K562 (cell line): Measurements from ENCODE around the gene TGFB2. TPM values are rescaled to one million over a fixed set of nuclear protein-coding genes. Genes with fewer than 3 reads are reported as not detected.

Experiments used
- ATAC-seq: fragments of 200-7000 bp; cut with Tn5 transposase; 3 replicates; pipeline ENCODE4 v1.9.1; 2020; ENCODE audit warnings: moderate library complexity
- BruUV-seq: library from RNA; stranded (reverse); fragments of 400-500 nt; replicated peaks from 2 replicates; lab custom pipeline; 2021; lab: Mats Ljungman, UMichigan
- CTCF ChIA-PET: fragments of 300-600 bp; formaldehyde crosslinking; extraction: SDS; loops from one replicate; lab custom pipeline; 2021; ENCODE audit warnings: low intra/inter-chr PET ratio; lab: Yijun Ruan, JAX
- POLR2A ChIA-PET: fragments of 300-600, 350-650 bp; sonication (Branson Sonifier 250); formaldehyde crosslinking; extraction: SDS; loops from one replicate; lab custom pipeline; 2021; ENCODE audit warnings: antibody characterized with exemption, inconsistent platforms; lab: Yijun Ruan, JAX
- DNase-seq, 4 experiments: peaks; one replicate each; pipeline versions ENCODE4 v3.0.0 to v3.0.0-alpha.2; 2011 to 2018; ENCODE audit warnings: low spot score in 3 of 4, mixed read lengths in 3 of 4; ENCODE audit errors: extremely low read depth in 1 of 4
- FAIRE-seq: peaks from 2 replicates; lab custom pipeline; 2011; peaks lifted over from hg19 to GRCh38; lab: Jason Lieb, UNC
- H2AFZ ChIP-seq: 2 replicates; pipeline ENCODE4 v1.6.0; 2011; ENCODE audit warnings: low read depth, low read length, control low read depth, inconsistent platforms
- H3K27ac ChIP-seq: fragments of 200-600 bp; 3 replicates; pipeline ENCODE4 v1.8.0; 2011; ENCODE audit warnings: low read depth, mild to moderate bottlenecking, control low read depth, inconsistent platforms, low read length, moderate library complexity, mixed read lengths; ENCODE audit errors: extremely low read depth
- H3K27me3 ChIP-seq, 2 experiments: fragments of 300-600 bp in 1 of 2; 2 replicates in 1 of 2; 3 replicates in 1 of 2; pipeline versions ENCODE4 v1.6.0 to v1.8.0; 2011; ENCODE audit warnings: inconsistent platforms in 2 of 2, low read length in 2 of 2, mild to moderate bottlenecking in 1 of 2, mixed read lengths in 1 of 2, moderate library complexity in 1 of 2; ENCODE audit not compliant: control insufficient read depth in 2 of 2, insufficient read depth in 2 of 2
- H3K36me3 ChIP-seq: fragments of 300-600 bp; 3 replicates; pipeline ENCODE4 v1.8.0; 2011; ENCODE audit warnings: mild to moderate bottlenecking, low read length, inconsistent platforms; ENCODE audit not compliant: control insufficient read depth, insufficient read depth
- H3K4me1 ChIP-seq, 2 experiments: fragments of 200-600 bp in 1 of 2; replicated peaks in 1 of 2; 2 replicates in 1 of 2; 3 replicates in 1 of 2; pipeline versions ENCODE4 v1.5.1 to v1.8.0; 2011; ENCODE audit warnings: inconsistent platforms in 2 of 2, low read length in 2 of 2, mild to moderate bottlenecking in 1 of 2, mixed read lengths in 1 of 2, moderate library complexity in 1 of 2; ENCODE audit not compliant: control insufficient read depth in 2 of 2, insufficient read depth in 2 of 2
- H3K4me2 ChIP-seq: 2 replicates; pipeline ENCODE4 v1.6.1; 2011; ENCODE audit warnings: low read length, control low read depth, inconsistent platforms, mixed read lengths; ENCODE audit not compliant: insufficient read depth
- H3K4me3 ChIP-seq: fragments of 200-600 bp; sonication (generic), shearing (Covaris generic); 2 replicates; pipeline ENCODE4 v1.5.1; 2016; ENCODE audit warnings: control low read depth, inconsistent platforms
- H3K79me2 ChIP-seq: fragments of 200-600 bp; 3 replicates; pipeline ENCODE4 v1.8.0; 2011; ENCODE audit warnings: low read length, inconsistent platforms; ENCODE audit not compliant: control insufficient read depth, insufficient read depth
- H3K9ac ChIP-seq, 2 experiments: 2 replicates each; pipeline versions ENCODE4 v1.6.0 to v1.6.1; 2011; ENCODE audit warnings: low read depth in 2 of 2, low read length in 2 of 2, control low read depth in 1 of 2, inconsistent platforms in 1 of 2, mild to moderate bottlenecking in 1 of 2, mixed read lengths in 1 of 2; ENCODE audit not compliant: insufficient read depth in 1 of 2
- H3K9me1 ChIP-seq: one replicate; pipeline ENCODE4 v1.6.0; 2011; ENCODE audit warnings: inconsistent platforms, mild to moderate bottlenecking, low read length, moderate library complexity; ENCODE audit not compliant: control insufficient read depth, insufficient read depth
- H3K9me3 ChIP-seq: replicated peaks from 2 replicates; pipeline ENCODE4 v1.5.1; 2011; ENCODE audit warnings: low read depth, low read length, inconsistent platforms; ENCODE audit not compliant: control insufficient read depth, insufficient read depth
- H4K20me1 ChIP-seq: replicated peaks from 2 replicates; pipeline ENCODE4 v1.6.1; 2011; ENCODE audit warnings: low read length, inconsistent platforms, mixed read lengths; ENCODE audit not compliant: control insufficient read depth, insufficient read depth
- GATA2 ChIP-seq: sonication (generic); formaldehyde crosslinking; IDR thresholded peaks from 2 replicates; pipeline ENCODE4 v1.4.0; 2020; ENCODE audit warnings: mild to moderate bottlenecking, missing genetic modification reagents
- LARP7 ChIP-seq: fragments of 450-650 bp; IDR thresholded peaks from 2 replicates; pipeline ENCODE4 v1.6.1; 2016
- NR0B1 ChIP-seq: fragments of 450-650 bp; IDR thresholded peaks from one replicate; pipeline ENCODE4 v1.6.1; 2018; ENCODE audit warnings: mild to moderate bottlenecking, moderate library complexity; ENCODE audit not compliant: partially characterized antibody
- RFX7 ChIP-seq: fragments of 250-450 bp; sonication (Bioruptor Pico); IDR thresholded peaks from 2 replicates; pipeline ENCODE4 v1.5.1; 2021; ENCODE audit warnings: mild to moderate bottlenecking
- SMAD2 ChIP-seq: fragments of 150-350 bp; IDR thresholded peaks from 2 replicates; pipeline ENCODE4 v1.6.1; 2014; ENCODE audit warnings: low read depth, mild to moderate bottlenecking, low read length
- TFE3 ChIP-seq: fragments of 450-650 bp; formaldehyde crosslinking; IDR thresholded peaks from 2 replicates; pipeline ENCODE4 v1.4.0; 2020; ENCODE audit warnings: mild to moderate bottlenecking, mixed read lengths
- TSHZ1 ChIP-seq: fragments of 250-450 bp; sonication (Bioruptor Pico); IDR thresholded peaks from 2 replicates; pipeline ENCODE4 v1.4.0; 2020; ENCODE audit warnings: mild to moderate bottlenecking, moderate library complexity
- U2AF2 ChIP-seq: fragments of 200-400 bp; formaldehyde crosslinking; optimal IDR thresholded peaks from 2 replicates; pipeline ENCODE3; 2017; ENCODE audit warnings: low read depth, mild to moderate bottlenecking, low read length
- ZNF277 ChIP-seq: fragments of 250-450 bp; sonication (Bioruptor Pico); IDR thresholded peaks from 2 replicates; pipeline ENCODE4 v1.8.0; 2022; ENCODE audit warnings: inconsistent platforms, mild to moderate bottlenecking, moderate library complexity, borderline replicate concordance
- ZNF695 ChIP-seq: fragments of 450-650 bp; formaldehyde crosslinking; IDR thresholded peaks from 2 replicates; pipeline ENCODE4 v1.4.0; 2020; ENCODE audit warnings: mild to moderate bottlenecking, moderate library complexity
- WGBS: fragments of 100-300 bp; shearing (Covaris generic); methylation state at CpG from one replicate; pipeline ENCODE4 v1.1.6; 2016; ENCODE audit warnings: low coverage, mixed read lengths; ENCODE audit not compliant: insufficient coverage; ENCODE audit errors: missing lambda C conversion rate; 5-methylcytosine and 5-hydroxymethylcytosine counted together
- in situ Hi-C: fragments of 300-500 bp; cut with MboI; formaldehyde crosslinking; loops from 4 replicates; pipeline ENCODE4 v1.15.0; 2018; ENCODE audit warnings: inconsistent platforms, mixed read lengths
- intact Hi-C: fragments of 100-400 bp; cut with micrococcal nuclease; formaldehyde crosslinking; loops from 2 replicates; pipeline ENCODE4 v1.14.2; 2022
- polyA plus RNA-seq, 8 experiments: library from polyadenylated mRNA; depleted of rRNA in 4 of 8; stranded (reverse) in 5 of 8; unstranded in 3 of 8; fragments of >200 nt; fragmentation: Nextera tagmentation in 2 of 8; fragmentation: Illumina TruSeq in 1 of 8; extraction: Ambion mirVana in 2 of 8; extraction: Trizol in 1 of 8; gene quantifications; 2 replicates each; pipeline versions ENCODE4 v1.2.1 to v1.2.3, GENCODE V29; 2011 to 2014; ENCODE audit warnings: inconsistent platforms in 1 of 8, missing spikeins in 1 of 8
- total RNA-seq, 7 experiments: library from RNA; depleted of rRNA in 6 of 7; stranded (reverse); fragments of >200 nt in 6 of 7; fragmentation: Illumina TruSeq in 2 of 7; extraction: Trizol in 2 of 7; gene quantifications; 2 replicates each; pipeline versions ENCODE4 v1.2.1 to v1.2.3, GENCODE V29; 2011 to 2021; ENCODE audit warnings: low replicate concordance in 1 of 7

The TGFB2 gene
- total and polyA plus RNA-seq, 9 of the 15 experiments (the other 6 are each of a cell fraction or from before 2014, with no cell fraction given) = 0.03 to 0.41 (median 0.11) TPM; not detected in 3

- no peak for TF ChIP-seq ZNF277 (CRISPR knock-in tag)
- no peak for TF ChIP-seq LARP7
- TF ChIP-seq, all 486 proteins: peak for 0
These were observed 137.5 kb downstream of the TGFB2 start (continued) for GRCh38 chr1:218482683-218483082.

GRCh38 chr1:218485241-218485928 lies 140.2 kb downstream of the TGFB2 start:
- no peaks in the 10 kb centered on the region for H3K9me1 ChIP-seq
- intact Hi-C loops = no loop called here
- DNase-seq = no peak
- no peaks in the 10 kb centered on the region for H3K4me1 ChIP-seq
- ChIA-PET POLR2A (no interaction called here), CTCF (no interaction called here)
- 0% methylated on average over 2 of the region's 2 CpGs for WGBS
- H3K4me2 ChIP-seq = no peak overlapping the region
- in situ Hi-C loops = no loop called here
- H4K20me1 ChIP-seq = no peaks in the 10 kb centered on the region; the same call in 1 of the 2 replicates
- no peak overlapping the region for H3K9ac ChIP-seq
- no TSS peak for BruUV-seq
- H3K27me3 ChIP-seq = no peaks in the 10 kb centered on the region
- H2AFZ ChIP-seq = no peak overlapping the region
- no peak for ATAC-seq
- H3K9me3 ChIP-seq = no peaks in the 10 kb centered on the region
- H3K79me2 ChIP-seq = no peaks in the 10 kb centered on the region
- H3K27ac ChIP-seq = no peak overlapping the region
- no peak for FAIRE-seq
- no peak overlapping the region for H3K4me3 ChIP-seq
- no peaks in the 10 kb centered on the region for H3K36me3 ChIP-seq
- no peak for TF ChIP-seq SMAD2
- no peak for TF ChIP-seq NR0B1
- TF ChIP-seq GATA2 = no peak
- TF ChIP-seq TFE3 = no peak
- TF ChIP-seq ZNF695 (CRISPR knock-in tag) = no peak
- TF ChIP-seq RFX7 (CRISPR knock-in tag) = no peak
- no peak for TF ChIP-seq TSHZ1
- TF ChIP-seq U2AF2 = no peak
